HPDE6-E6E7 (cell line): ENCODE data around the gene ABTB2.

ENCODE experiments used
- DNase-seq: peaks from one replicate; pipeline ENCODE4 v3.0.0; 2011; ENCODE audit warnings: missing footprints; ENCODE audit errors: extremely low spot score

Gene ABTB2

DNA sequence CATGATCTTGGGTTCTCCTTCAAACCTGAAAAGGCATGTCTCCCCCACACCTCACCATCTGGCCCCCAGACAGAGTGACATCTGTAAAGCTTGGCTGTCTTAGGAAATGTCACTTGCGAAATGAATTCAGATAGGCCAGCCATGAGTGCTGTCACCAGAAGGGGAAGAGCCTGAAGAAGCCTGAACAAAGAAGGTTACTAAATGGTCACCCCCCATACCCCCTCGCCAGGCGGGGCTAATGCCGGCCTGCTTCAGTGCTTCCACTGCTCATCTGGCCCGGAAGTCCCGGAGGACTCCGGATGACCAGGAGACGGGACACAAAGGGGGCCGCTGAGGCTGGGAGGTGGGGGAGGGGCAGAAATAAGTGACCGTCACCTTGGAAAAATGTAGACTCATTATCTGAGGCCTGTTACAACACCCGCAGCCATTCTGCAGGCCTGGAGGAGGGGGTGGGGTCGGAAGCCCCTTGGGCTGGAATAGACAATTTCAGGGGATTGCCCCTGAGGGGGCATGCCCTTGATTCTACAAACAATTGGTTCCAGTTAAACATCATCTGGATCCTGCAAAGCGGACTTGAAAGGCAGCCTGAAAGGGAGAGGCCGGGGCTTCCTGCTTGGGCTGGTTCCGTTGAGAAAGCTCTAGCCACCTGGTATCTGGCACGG, 209.2 kb downstream of the ABTB2 start:
- DNase-seq: no peak

DNA sequence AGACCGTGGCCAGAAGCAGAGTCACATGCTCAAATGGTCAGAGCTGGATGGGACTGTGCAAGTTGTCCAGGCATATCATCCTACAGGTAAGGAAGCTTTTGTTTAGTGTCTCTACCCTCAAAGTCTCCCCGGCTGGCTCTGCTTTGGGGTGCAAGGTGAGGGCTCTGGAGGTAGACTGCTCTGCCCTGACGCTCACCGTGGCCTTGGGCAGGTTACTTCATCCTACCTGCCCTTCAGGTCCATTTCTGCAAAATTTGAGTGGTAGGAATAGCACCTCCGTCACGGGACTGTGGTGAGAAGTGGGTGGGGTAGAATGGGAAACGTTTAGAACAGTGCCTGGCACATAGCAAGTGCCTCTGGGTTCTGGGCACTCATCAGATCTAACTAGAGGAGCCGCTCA, 210.2 kb downstream of the ABTB2 start:
- DNase-seq: no peak

DNA sequence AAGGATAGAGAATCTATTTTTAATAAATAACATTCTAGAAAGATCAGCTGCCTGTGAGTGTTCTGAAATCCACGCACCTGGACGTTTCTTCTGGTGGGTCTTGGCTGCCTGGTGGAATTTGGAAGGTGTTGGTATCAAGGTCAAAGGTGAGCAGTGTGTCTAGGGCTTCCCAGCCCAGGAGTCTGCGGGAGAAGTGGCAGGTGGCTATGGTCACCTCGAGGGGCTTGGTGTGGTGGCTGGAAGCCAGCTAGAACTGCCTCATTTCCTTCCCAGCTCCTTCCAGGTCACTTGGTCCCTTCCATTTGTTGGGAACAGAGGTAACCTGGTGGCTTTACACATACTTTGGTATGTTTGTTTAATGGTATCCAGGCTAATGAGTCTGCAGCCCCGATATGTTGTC, 210.9 kb downstream of the ABTB2 start:
- no peak for DNase-seq

DNA sequence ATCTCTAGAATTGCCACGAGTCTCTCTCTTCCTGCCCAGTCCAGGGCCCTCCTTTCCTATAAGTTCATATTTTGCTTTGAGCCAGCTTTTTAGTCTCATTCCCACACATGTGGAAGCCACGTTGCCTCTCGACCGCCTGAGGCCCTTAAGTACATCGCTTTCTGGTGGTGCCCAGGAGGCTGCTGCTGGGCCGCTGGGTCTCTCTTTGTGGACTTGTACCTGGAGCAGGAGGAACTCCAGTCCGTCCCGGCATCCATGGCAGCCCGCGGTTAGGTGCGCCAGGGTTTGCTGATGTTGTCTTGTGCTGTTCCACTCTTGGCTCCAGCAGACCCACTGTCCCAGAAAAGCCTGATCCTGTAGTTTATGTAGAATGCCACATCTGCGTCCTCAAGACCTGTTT, 211.4 kb downstream of the ABTB2 start:
- no peak for DNase-seq

DNA sequence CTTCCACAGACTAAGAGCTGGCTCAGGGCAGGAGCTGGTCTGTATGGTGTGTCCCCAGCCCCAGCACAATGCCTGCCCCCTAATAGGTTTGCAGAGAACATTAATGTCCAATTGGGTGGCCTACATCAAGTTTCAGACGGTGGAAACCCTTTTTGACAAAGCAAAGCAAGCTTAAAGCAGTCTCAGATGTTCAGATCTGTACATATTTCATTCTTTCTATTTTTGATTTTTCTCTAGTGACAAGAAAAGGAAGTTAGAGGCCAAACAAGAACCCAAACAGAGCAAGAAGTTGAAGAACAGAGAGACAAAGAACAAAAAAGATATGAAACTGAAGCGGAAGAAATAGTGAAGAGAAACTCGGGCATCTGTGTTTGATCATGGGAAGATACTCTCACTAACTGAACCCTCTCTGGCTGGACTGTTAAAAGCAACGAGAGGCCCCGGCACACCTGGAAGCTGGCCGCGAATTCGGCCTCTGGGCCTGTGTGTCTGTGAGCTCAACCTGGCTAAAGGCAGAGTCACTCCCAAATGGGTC, 211.9 kb downstream of the ABTB2 start:
- DNase-seq: no peak

DNA sequence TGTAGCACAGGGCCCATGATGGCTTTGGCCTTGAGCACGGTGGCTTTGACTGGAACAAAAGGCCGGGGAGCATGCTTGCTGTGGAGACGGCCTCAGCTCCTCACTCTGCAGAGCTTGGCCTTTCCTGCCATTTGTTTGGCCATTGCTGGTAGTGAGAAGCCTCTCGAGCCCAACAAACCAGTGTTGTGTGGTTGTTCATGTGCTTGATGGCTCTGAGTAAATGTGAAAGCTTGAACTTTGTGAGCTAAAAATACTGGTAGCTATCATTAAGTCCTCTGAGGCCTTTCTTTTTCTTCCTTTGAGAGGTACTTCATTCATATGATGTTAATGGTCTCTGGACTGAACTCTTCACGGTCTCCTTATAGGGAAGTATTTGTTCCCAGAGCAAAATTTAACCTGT, 212.7 kb downstream of the ABTB2 start:
- no peak for DNase-seq

DNA sequence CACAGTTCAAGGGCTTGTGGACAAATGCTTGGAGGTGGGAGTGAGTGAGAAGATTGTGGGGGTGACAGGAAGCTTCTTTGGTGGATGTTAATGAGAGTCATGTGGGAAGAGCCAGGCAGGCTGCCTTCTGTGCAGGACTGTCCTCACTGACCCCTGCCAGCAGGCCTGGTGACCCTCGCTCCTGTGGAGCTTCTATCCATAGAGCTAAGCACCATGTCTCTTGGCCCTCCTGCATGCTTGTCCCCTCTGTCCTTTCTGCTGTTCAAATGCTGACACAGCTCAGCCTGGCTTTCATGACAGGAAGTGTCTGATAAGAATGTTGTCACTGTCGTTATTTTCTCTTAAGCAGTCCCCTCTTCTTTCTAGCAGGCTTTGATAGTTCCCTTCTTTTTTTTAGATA, 214.8 kb downstream of the ABTB2 start:
- DNase-seq: no peak

DNA sequence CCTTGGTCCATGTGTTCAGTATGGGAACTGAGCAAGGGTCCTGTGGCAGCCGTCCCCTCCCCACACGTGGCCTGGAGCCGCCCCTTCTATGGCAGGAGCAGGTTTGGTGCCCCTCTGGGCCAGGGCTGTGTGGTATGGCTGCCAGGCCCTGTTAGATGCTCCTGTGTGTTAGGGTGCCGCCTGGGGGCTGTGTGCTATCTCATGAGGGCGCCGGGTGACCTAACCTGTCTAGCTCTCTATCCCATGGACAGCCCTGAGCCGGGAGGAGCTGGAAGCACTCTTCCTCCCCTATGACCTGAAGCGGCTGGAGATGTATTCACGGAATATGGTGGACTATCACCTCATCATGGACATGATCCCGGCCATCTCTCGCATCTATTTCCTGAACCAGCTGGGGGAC, 217.7 kb downstream of the ABTB2 start:
- DNase-seq: no peak

DNA sequence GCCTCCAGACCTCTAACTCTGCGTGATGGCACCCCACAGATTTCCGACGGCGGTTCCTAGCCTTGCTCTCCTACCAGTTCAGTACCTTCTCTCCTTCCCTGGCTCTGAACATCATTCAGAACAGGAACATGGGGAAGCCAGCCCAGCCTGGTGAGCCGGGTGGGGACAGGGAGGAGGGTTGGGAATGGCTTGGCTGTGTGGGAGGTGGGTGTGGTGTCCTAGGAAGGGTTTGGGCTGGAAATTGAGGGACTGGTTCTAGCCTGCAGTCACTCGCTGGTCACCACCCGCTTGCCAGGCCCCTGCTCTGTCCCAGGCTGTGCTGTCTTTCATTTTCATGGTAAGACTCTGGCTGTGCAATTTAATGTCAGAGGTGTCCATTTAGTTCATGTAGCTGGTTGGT, 218.5 kb downstream of the ABTB2 start:
- DNase-seq: no peak

DNA sequence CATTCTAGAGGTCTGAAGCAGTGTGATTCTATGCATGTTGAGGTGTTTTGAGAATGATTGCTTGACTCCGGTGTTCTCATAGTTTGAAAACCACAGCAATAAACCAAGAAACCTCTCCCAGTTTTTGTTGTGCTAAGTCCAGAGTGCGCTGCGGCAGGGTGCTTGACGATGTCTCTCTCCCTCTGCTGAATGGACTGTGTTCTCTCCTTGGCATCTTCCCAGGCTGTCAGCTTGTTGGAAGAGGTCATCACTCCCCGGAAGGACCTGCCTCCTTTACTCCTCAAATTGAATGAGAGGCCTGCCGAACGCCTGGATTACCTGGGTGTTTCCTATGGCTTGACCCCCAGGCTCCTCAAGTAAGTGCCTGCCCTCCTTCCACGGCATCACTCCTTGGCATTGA, 221.4 kb downstream of the ABTB2 start:
- no peak for DNase-seq

DNA sequence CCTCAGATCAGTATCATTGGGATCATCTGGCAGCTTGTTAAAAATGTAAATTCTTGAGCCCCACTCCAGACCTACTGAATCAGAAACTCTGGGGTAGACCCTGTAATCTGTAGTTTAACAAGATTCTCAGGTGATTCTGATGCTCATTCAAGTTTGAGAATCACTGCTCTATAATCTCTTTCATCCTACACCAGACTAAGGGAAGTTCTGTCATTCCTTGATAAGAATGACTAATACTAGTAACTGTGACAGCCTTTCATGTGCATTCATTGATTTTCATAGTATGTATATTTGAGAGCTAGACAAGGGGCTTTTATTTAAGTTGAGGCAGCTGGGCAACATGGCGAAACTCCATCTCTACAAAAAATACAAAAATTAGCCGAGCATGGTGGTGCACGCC, 222.4 kb downstream of the ABTB2 start:
- DNase-seq: no peak

DNA sequence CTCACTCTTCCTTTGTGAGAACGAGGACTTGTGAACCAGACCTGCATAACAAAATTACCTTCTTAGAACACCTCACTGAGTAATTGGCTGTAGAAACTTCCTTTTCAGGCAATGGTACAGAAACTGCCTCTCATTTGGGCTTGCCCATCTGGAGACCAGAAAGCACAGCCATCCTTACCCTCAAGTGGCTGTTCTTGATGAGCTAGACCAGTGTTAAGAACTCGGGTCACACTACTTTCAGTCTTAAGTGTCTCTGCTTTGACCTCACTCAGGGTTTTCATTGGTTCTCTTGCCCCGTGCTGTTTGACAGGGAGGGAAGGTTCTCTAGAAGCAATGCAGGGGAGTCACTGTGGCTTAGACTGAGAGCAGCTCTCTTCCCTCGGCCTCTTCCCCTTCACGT, 223.0 kb downstream of the ABTB2 start:
- DNase-seq: no peak

DNA sequence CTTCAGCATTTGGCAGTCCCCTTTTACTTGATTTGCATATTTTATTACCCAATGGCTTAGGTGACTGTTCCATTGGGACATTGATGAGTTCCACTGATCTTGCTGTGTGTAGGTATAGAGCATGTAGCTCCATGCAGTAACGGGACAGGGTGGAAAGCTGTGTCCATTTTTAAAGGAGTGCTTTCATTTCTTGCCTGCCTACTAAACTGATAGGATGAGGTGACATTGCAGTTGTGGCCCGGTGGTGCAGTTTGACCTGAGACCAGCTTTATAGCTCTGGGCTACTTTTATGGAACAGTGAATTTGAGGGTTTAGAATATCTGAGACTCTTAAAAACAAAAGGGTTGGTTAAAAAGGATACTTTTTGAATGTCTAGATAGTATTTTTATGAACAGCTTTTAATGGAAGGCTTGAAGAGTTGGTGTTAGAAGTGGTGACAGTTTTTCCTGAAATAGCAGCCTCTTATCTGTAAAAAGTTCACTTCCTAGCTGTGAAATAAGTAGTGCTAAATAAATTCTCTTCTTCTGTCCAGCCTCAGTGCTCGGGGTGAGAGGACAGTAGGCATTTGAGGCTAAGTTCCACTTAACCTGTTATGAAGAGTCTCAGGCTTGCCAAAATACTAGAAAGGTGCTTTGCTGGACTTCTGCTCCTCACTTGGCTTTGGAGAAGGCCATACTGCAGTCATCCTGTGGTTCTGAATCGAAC, 225.4 kb downstream of the ABTB2 start:
- DNase-seq: no peak

DNA sequence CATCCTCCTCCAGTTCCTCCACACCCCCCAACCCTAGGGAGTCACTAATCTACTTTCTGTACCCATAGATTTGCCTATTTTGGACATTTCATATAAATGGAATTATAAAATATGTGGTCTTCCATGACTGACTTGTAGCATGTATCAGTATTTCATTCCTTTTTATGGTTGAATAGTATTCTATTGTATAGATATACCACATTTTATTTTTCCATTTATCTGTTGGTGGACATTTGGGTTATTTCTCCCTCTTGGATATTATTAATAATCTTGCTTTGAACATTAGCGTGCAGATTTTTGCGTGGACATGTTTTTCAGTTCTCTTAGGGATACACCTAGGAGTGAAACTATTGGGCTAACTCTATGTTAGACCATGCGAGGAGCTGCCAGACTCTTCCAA, 229.0 kb downstream of the ABTB2 start:
- DNase-seq: no peak

DNA sequence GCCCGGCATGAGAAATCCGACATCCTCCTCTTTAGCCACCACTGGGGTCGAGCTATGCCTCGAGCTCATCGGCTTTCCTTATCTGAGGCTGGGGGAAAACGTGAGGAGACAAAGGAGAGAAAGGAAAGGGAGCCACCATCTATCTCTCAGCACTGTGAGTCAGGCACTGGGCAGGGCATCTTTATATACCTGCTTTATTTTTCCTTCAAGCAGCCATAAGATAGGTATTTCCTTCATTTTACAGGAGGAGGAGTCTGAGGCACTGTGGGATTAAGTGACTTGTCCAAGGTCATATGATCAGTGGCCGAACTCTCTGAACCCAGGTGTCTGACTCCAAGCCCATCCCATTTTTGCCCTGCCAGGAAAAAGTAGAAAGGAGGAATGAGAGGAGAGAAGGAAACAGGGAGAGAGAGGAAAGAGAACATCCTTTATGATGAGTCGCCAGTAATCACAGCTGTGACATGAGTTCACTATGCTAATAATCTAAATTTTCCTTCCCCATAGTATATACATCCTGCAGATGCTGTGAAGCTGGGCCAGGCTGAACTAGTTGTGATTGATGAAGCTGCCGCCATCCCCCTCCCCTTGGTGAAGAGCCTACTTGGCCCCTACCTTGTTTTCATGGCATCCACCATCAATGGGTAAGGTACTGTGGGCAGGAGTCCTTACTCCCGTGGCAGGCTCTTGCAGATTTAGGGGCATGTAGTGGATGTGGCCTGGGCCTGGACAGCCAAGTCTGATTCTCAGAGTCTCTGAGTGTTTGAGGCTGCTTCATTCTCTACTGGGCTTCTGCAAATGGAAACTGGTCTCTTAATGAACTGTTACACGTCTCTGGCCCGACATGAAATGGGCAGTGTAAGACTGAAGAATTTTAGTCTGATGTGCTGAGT, 230.6 kb downstream of the ABTB2 start:
- no peak for DNase-seq

DNA sequence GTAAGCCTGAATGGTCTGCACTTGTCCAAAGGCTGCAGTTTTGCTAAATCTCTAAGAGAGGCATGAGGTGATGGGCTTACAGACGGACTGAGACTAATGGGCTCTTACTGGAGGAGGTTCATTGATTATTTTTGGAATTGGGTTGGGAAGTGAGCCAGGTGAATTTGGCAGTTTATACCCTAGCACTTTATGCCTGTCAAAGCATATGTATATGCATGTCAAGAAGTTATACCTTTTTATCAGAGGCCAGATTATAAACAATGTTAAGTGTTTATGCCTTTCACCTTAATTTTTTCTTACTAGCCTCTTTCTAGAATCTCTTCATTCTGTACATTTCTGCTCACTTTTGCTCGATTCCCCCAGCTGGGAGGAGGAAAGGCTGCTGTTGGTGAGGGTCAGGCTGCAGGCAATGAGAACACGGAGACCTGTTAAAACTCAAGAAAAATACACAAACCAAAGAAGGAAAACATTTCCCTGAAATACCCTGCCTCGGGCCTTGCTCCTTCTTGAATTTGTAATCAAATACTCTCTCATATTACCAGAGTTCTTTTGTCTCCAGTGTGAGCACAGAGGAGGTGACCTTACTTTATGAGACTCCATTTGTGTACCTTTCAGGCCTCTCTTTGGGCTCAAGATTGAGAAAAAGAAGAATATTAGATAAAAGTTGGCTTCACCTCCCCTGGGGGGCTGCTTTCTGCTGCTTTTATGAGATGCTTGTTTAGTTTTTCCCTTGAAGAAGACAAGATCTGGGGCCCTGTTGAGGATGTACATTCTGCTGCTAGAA, 232.7 kb downstream of the ABTB2 start:
- DNase-seq: no peak

DNA sequence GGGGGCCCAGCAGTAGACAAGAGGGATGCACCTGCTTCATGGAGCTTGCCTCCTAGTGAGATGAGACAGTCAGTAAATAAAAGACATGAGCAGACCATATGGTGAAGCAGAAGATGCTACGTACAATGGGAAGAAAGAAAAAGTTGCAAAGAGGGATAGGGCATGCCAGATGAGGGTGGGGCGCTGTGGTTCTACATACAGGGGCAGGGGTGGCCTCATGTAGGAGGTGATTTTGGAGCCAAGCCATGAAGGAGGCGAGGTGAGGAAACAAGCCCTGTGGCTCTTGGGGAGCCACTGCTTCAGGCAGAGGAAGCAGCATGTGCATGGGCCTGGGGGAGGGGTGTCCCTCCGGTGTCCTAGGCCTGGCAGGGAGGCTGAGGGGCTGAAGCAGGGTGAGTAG, 237.2 kb downstream of the ABTB2 start:
- DNase-seq: no peak

DNA sequence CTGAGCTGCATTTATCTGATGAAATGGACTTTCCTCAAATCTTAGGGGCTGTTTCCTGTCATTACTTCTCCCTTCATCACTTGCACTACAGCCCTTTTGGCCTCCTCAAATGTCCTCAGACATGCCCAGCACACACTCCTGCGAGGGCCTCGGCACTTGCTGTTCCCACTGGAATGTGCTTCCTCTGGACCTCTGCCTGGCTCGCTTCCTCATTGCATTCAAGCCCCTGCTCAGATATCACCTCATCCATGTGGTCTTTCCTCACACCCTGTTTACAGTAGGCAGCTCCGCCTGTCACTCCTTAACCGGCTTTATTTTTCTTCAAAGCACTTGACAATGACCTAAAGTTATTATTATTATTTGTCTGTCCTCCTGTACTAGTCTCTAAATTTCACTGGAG, 243.3 kb downstream of the ABTB2 start:
- no peak for DNase-seq

DNA sequence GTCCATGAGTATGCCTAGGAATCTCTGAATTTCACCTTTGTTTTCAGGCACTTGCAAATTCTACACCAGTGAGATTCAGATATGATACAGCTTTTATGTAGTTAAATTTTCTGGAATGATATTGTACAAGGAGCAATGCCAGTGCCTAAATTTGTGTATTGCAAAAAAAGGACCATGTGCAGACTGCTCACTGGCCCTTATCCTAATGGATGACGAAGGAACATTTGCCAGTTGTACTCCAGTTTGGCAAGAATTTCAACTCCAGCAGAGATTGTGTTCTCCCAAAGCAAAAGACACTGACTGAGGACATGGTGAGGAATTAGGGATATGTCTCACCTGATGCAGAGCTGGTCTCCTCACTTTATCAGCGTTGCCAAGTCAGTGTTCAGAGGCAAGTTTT, 243.8 kb downstream of the ABTB2 start:
- no peak for DNase-seq

DNA sequence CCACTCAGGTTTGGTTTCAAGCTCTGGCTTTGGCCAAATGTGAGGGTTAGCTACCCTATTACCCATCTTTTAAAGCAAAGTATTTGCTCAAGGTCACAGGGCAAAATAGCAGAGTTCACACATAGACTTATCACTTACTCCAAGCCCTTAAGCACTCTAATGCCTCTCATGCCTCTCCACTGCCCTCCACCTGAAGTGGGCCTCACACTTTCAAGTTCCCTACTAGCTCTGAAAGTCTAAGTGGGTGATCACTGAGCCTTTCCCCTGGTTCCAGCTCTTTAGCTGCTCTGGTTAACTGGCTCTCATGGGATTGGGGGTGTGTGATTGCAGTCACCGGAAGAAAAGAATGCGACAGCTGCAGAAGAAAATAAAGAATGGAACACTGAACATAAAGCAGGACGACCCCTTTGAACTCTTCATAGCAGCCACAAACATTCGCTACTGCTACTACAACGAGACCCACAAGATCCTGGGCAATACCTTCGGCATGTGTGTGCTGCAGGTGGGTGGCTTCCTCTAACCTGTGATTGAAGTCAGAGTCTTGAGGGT, 246.0 kb downstream of the ABTB2 start:
- no peak for DNase-seq

DNA sequence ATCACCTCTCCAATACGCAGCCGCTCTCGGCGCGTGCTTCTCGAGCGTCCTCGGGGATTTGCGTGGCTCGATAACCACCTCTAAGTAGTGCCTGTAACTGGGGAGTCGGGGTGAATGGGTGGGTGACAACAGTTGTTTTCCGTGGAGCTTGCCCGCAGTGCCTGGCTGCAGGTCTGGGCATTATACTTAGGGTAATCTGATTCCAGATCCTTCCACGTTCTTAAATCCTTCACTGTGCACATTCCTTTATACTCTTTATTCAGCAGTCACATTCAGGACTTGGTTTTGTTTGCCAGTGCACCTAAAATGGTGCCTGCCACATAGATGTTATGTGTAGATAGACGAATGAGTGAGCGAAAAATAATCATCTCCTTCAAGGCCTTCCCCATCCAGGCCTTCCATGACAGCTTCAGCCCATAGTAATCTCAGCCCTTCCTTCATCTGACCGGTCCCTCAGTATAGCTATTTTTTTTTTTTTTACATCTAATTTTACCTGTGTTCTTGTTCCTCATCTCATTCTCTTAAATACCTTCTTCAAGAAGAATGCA, 251.8 kb downstream of the ABTB2 start:
- no peak for DNase-seq
